ENCODE data around the gene EPHA1. TPM values are rescaled to one million over a fixed set of nuclear protein-coding genes. Genes with fewer than 3 reads are reported as not detected.
"Not testable (repeated sequence)": the region's sequence is repeated elsewhere in the genome, so short reads cannot be mapped to it uniquely, and the experiment has no call there.

Gene EPHA1
- total RNA-seq, 1 experiment from 2014 or later, result not detected

DNA sequence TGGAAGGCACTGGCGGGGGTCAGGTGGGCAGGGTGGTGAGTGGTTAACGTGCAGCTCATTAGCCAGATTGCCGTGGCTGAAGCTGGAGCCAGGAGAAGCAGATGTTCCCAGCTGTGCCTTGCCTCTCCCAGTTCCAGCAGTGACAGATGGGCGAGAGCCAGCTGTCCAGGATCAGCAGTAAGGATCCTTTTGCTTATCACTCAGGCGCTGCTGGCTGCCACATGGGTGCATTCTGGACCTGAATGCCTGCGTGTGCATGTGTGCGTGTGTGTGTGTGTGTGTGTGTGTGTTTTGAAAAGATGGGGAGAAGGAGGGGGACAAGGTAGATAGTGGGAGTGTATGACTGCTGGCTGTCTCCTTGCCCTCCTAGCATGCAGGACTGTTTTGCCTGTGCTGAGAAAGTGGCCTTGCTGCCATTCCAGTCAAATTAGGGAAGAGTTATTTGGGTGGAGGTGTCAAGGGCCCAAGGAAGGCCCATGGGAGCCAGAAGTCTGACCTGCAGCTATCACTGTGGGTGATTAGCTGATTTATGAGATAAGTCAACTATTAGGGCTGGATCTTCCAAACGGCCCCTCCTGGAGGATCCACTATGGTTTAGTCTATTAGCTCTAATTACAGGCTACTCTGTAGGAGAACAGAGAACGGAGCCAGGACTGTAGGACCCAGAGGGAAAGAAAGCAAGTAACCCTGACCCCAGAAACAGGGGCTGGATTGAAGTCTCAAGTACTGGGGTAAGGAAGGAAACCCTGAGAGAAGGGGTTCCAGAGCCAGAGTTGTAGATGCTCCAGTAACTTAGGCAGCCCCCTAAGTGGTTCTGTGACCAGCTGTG is 3.3 kb downstream of the EPHA1 start:
- DNase-seq (ENCODE audit: low read depth), result peak; percentile 38

DNA sequence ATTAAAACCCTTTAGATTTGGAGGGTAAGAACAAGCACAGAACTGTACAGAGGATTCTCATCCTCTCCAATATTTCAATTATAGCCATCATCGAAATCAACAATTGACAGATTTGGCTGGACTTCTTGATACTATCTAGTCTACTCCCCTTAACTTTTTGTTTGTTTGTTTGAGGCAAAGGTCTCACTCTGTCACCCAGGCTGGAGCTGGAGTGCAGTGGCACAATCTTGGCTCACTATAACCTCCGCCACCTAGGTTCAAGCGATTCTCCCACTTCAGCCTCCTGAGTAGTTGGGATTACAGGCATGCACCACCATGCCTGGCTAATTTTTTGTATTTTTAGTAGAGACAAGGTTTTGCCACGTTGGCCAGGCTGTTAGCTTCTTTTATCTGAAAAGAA is 6.4 kb downstream of the EPHA1 start:
- not testable (repeated sequence) for DNase-seq (ENCODE audit: low read depth)

DNA sequence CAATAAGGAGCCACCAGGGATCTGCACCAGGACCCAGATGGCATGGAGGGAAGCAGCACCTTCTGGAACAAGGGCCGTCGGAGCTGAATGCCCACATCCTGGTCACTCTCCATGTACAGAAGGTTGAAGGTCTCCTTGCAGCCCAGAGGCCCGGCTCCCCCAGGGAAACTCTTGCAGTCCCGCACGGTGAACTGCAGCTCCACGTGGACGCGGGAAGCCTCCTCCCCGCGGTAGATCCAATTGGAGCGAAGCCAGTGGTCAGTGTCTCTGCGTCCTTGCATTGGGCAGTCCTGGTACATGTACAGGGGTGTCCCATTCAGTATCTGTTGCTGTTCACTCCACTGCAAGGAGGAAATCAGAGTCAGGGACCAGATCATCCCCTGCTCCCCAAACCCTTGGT is 7.4 kb downstream of the EPHA1 start:
- DNase-seq (ENCODE audit: low read depth), result no peak

DNA sequence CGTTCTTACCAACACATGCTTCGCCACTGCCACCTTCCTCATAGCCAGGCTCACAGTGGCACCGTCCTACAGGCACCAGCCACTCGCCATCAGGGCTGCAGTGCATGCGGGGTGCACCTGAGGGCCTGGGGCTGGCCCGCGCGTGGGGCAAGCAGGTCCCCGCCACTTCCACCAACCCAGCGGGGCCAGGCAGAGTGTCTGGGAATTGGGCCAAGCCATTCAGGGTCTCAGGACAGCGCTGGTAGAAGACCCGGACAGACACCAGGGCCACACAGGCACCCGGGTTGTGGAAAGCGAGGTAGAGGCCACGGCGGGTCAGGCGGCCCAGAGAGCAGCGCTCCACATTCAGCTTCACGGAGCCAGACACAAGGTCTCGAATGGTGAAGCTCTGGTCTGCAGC is 9.0 kb downstream of the EPHA1 start:
- no peak for DNase-seq (ENCODE audit: low read depth)

DNA sequence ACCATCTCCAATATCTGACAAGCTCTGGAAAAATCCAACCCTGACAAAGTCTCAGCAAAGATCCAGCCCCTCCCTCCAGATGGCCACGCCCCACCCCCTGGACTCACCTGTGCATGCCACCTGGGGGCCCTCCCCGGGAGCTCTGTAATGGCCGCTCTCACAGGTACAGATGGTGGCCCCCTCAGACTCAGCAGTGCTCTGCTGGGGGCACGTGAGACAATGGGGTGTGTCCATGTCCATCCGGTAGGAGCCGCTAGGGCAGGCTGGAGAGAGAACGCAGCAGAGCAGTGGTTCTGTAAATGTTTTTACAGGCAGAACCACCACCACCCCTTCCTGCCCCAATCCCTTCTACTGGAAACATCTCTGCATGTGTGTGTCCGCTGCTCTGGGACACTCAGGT is 9.5 kb downstream of the EPHA1 start:
- DNase-seq (ENCODE audit: low read depth), result no peak

DNA sequence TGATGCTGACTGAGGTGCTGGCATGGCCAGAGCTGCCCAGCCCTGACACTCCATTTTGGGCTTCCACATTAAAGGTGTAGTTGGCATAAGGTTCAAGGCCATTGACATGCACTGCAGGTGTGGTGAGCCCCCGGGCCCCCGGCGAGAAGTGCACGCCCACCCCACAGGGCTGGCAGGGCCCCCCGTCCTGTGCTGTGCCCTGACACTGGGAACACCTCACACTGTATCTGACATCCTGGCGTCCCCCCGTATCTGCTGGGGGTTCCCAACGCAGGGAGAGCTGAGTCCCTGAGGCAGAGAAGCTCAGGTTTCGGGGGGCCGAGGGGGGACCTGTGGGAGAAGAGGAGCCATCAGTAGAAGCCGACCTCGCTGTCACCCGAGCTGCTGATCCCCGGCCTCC is 10.0 kb downstream of the EPHA1 start:
- no peak for DNase-seq (ENCODE audit: low read depth)

DNA sequence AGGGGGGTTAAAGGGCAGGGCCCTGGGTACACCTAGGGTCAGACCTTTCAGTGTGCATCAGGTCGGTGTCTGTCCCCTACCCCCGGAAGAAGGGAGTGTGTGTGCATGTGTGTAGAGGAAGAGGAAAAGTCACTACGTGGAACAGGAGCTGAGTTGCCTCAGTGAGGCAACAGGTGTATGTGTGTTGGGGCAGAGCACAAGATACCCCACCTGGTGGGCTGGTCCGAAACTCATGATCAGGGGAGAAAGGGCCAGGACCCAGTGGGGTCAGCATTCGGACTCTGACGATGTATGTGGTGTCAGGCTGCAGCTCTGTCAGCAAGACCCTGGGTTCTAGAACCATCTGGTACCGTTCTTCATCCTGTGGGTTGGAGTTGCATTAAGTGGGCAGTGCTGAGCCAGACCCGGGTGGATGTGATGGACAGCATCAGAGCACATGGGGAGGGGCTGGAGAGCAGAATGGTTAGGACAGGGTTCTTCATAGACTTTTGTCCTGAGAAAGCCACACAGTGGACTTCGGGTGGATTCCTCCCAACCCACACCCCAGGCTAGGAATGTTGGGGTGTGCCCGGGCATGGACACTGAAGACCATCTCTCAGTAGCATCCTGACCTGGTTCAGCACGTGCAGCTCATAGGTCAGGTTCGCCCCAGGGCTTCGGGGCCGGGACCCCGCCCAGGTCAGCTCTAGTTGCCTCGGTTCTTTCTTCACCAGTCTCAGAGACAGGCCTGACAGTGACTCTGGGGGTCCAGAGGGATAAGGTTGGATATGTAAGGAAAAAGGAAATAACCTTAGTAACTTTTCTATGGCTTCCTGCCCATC is 10.7 kb downstream of the EPHA1 start:
- DNase-seq (ENCODE audit: low read depth), result no peak

DNA sequence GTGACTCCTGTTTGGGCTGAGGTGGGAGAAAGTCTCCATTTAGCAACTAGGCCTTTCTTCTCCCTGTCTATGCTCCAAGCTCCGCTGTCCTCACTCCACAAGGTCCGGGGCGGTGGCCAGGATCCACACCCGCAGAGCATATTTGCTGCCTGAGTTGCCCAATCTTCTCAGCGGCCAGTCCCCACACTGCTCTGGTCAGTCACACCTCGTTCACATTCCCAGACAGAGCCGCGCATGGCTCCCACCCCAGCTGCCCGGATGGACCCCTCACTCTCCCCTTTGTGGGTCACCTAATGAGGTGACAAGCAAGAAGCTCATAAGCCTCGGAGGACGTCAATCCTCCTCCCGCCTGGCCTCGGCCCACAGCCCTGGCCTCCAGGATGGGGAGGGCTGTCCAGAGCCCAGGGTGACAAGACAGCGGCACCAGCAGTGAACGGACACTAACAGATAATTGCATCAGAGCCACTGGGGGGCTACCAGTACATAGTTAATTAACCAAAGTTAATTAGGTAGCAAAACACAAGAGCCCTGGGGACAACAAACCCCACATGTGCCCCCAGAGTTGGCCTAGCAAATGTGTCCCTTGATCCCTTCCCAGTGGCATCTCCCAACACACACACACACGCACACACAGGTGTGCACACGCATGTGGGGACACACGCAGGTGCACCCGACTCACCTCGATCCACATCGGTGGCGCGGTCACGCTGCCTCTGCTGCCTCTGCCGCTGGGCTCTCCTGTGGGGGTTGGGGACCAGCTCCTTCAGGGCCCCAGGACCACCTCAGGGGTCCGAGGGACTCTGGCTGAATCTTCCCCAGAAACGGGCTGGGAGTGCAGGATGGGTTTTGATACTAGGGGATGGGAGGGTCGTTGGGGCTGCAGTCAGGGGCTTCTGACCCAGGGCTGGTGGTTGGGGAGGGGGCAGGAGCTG is 11.8 kb downstream of the EPHA1 start:
- DNase-seq (ENCODE audit: low read depth), result no peak

DNA sequence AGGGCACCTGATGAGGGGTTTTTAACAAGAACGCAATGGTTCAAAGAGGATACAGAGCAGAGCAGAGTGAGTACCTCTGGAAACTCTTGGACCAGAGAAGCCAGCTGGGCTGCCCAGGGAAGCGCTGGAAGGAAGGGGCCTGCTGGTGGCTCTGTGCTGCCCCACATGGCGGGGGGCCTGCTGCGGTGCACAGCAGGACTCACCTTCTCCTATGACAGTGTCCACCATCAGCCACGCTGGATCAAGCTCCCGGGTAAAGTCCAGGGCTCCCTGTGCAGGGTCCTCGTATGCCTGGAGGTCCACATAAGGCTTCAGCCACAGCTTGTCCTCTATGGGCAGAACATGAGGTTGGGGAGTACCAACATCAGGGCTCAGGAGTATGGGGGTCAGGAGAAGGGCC is 12.5 kb downstream of the EPHA1 start:
- DNase-seq (ENCODE audit: low read depth), result no peak

DNA sequence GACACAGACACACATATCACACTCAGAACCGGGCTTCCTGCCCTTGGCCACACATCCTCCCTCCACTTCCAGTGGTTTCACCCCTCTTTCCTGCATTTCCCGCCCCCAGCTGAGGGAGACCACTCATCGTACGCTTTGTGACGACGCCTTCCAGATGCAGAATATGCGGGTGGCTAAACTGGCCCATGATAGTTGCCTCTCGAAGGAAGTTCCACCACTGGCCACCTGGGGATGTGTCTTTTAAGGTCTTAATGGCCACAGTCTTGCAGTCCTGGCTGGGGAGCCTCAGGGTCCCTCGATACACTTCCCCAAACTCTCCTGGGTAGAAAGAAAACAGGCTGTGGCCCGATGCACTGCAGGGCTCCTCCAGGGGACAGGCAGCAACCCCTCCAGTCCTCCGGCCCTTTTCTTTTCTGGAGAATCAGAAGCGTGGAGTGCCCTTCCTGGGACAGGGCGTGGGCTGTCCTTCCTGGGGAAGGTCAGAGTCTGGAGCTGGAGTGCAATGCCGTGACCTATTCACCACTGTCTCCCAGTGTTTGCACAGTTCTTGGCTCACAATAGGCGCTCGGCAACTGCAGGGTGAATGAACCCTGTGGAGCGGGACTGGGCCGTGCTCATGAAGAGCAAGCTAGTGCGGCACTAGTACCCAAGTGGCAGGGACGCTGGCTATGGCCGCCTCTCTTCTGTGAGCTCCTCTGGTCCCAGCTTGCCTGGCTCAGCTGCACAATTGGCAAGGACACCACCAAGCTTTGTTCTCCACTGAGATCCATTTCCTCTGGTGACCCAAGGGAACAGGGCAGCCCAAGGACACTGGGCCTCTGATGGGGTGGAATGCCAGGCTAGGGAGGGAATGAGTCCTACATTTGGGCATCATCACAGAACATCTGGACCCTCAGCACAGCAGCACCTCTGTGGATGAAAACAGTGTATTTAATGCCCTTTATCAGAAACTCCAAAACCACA is 13.2 kb downstream of the EPHA1 start:
- DNase-seq (ENCODE audit: low read depth), result no peak

DNA sequence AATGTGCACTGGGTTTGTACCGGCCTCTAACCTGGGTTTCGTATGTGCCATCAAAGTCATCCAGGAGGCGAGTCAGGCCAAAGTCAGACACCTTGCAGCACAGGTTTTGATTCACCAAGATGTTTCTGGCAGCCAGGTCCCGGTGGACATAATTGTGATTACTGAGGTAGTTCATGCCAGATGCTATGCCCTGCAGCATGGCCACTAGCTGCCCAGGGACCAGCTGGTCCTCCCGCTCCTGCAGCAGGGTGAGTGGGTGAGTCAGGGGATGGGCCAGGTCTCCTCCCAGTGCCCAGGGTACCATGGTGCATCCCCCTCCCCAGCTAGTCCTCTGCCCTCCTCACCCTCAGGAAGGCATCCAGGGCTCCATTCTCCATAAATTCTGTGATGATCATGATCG is 13.9 kb downstream of the EPHA1 start:
- no peak for DNase-seq (ENCODE audit: low read depth)

DNA sequence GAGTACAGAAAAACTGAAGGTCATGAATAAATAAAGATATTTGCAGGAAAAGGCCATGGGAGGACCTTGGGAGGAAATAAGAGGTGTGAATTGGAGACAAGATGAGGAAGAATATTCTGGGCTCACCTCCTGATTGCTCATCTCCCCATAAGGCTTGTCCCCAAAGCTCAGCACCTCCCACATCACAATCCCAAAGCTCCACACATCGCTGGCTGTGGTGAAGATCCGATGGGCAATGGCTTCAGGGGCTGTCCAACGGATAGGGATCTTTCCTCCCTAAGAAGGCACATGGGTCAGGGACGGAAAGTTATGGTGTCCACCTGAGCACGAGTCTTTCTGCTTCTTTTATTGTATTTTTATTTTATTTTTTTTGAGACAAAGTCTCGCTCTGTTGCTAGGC is 14.6 kb downstream of the EPHA1 start:
- DNase-seq (ENCODE audit: low read depth), result no peak

DNA sequence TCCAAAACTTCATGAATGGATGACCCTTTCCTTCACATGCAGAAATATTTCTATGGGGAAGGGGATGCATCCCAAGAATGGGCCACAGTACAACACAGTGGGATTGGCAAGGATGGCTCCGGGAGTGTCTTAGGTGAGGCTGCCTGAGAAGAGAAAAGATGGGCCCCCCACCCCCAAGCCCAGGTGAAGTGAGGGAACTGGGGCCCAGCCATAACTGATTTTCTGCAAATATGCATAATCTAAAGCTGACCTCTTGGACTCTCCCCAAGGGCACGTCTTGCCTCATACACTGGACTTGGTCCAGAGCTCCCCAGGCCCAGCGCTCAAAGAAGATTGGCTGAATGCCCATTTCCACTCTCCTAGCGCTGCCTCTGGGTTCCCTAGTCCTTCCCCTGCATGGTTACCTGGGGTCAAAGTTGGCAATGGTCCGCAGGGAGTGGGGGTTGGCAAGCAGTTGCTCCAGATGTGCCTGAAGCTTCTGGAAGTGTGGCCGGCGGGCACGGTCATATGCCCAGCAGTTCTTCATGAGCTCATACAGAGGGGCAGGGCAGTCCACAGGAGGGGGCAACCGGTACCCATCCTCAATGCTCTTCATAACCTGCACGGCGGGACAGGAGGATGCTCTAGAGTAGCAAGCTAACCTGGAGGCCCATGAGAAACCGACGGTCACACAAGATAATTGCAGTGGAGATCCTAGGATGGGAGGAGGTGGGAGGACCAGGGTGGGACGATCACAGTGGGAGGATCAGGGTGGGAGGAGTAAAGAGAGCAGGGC is 15.2 kb downstream of the EPHA1 start:
- DNase-seq (ENCODE audit: low read depth), result no peak

DNA sequence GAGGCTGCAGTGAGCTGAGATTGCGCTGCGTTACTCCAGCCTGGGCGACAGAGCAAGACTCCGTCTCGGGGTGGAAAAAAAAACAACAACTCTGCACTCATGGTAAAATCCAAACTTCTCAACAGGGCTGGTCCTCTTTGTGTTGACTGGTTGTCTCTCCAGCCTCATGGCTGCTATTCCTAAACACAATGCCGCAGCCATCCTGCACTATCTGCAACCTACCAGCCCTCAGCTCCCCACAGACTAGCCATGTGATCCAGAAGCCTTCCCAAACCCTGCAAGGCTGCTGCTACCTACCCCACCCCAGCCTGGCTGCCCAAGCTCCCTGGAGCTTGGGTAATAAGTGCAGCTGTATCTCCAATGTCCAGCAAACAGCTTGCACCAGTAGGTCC is 15.8 kb downstream of the EPHA1 start:
- DNase-seq (ENCODE audit: low read depth), result no peak

DNA sequence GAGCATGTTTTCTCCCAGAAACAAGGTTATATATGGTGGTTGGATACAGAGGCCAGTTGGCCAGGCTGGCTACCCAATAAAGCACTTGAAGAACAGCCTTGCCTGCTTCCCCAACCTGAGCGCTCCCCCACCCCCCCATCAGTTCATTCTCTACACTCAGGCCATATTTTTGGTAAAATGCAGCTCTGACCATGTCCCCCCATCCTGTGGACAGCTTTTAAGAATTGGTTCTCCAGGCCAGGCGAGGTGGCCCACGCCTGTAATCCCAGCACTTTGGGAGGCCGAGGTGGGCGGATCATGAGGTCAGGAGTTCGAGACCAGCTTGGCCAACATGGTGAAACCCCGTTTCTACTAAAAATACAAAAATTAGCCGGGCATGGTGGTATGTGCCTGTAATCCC is 16.2 kb downstream of the EPHA1 start:
- DNase-seq (ENCODE audit: low read depth), result not testable (repeated sequence)

DNA sequence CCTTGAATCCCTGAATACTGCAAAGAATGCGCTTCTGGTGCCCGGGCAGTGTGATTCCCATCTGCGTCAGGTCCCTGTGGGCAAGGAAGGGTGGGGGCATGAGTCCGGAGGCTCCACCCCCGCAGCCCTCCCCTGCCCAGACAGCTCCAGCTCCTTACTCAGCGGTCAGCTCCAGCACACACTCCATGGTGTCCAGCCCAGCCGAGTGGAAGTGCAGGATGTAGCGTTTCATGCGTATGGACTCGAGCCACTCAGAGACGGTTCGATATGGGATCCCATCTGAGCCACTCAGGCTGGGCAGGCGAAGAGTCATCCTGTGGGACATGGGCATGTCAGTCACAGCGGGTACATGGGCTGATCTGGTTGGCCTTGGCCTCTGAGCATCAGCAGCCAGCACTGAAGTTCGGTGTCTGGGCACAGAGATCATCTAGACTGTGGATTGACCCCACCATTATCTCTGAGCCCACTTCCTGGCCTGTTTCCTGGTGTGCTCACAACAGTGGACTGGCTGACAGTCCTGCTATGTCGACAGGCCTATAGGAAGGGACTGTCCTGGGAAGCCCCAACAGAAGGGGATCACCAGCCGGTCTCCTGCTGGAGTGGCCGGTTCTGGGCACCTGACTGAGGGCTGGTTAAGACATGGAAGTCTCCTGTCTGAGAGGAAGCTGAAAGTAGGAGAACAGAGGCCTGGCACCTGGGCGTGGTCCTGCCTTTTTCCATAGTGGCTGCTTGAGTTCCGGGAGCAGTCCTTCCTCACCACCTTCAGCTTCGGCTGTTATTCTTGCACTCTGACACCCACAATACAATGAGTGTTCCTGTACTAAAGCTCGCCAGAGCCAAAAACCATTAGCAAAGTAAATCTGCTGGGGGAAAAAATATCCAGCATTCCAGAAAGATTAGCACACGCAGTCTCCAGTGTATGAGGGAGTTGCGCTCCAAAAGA is 16.9 kb downstream of the EPHA1 start:
- peak; percentile 91 for DNase-seq (ENCODE audit: low read depth)

DNA sequence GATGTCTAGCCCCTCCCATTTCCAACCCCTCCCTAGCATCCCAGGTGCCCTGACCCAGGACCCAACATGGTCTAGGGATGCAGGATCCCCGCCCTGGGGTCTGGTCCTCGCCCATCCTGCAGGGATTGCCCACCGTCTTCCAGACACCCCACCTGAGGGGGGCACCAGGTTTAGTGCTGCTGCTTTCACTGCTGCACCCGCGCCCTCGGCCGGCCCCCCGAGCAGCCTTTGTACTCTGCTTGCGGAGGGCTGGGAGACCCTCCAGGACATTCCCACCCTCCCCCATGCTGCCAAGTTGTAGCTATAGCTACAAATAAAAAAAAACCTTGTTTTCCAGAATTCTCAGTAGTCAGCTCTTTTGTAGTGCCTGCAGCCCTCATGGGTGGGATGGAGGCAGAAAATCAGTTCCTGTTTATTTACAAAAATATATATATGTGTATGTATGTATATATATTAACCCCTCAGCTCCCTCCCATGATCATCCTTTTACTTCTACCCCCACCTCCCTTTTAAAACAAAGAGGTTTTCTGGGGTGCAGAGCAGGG is 17.8 kb downstream of the EPHA1 start:
- DNase-seq (ENCODE audit: low read depth), result no peak

DNA sequence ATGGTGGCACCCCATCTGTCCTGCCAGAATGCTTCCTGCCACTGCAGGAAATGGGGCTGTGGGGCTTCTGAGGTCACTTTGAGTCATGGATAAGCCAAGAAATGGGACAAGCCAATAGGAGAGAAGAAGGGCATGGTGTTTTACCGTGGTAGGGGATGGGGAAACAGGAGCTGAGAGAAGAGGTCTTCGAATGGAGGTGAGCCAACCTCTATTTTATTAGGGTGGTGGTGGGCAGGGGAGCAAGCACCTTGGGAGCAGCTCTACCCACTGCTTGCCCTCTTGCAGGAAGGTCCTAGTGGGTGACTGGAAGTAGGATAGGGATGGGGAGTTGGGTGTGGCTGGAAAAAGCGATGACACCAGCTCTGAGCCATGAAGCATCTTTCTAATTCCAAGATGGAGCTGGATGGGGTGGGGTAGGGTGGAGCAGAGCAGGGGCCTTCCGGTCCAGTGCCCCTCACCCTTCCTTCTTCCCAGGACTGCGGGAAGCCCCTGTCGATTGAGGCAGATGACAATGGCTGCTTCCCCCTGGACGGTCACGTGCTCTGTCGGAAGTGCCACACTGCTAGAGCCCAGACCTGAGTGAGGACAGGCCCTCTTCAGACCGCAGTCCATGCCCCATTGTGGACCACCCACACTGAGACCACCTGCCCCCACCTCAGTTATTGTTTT is 18.4 kb downstream of the EPHA1 start:
- no peak for DNase-seq (ENCODE audit: low read depth)
